GM06990 (cell line): Measurements from ENCODE around the gene XPNPEP3.
A peak's percentile ranks its signal among the peaks of the same experiment; 100 is the strongest.

Experiments
- DNase-seq: peaks from one replicate; pipeline ENCODE4 v3.0.0-alpha.2; 2011; ENCODE audit not compliant: insufficient read length; ENCODE audit errors: extremely low read depth
- H3K27me3 ChIP-seq: replicated peaks from 2 replicates; pipeline ENCODE4 v1.6.0; 2011; ENCODE audit warnings: low read length; ENCODE audit not compliant: control insufficient read depth, insufficient read depth
- H3K36me3 ChIP-seq: 2 replicates; pipeline ENCODE4 v1.5.1; 2011; ENCODE audit warnings: low read length; ENCODE audit not compliant: control insufficient read depth, insufficient read depth
- H3K4me3 ChIP-seq: replicated peaks from 2 replicates; pipeline ENCODE4 v1.5.1; 2011; ENCODE audit warnings: low read depth, mild to moderate bottlenecking, control low read depth, low read length
- TF ChIP-seq, protein P1 (sequence below): IDR thresholded peaks from 2 replicates; pipeline ENCODE4 v1.5.1; 2011; ENCODE audit warnings: low read length, control low read depth, mild to moderate bottlenecking, inconsistent platforms; ENCODE audit not compliant: insufficient read depth, poor library complexity, severe bottlenecking

XPNPEP3 gene

DNA sequence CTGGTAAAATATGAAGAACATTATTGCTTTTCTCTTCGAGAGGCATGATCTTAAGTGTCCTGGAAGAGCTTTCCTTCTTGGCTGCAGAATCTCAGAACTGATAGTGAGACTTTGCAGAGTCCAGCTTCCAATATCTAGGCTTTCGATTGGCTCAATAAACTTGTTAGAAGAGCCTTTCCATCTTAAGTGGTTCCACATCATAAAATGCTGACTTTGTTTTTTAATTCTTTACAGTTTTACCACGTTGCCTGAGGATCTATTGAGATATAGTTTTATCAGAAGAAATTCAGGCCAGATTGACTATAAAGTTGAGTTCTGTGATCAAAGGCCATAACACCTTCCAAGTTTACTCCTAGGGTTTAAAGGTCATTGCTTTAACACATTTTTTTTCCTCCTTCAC is 20.5 kb downstream of the XPNPEP3 start:
- Histone ChIP-seq H3K4me3 (no peak overlapping the region), H3K27me3 (no peaks in the 10 kb centered on the region), H3K36me3 (peaks cover 3% of the 10 kb centered on the region)
- no peak for DNase-seq
- TF ChIP-seq, protein P1, sequence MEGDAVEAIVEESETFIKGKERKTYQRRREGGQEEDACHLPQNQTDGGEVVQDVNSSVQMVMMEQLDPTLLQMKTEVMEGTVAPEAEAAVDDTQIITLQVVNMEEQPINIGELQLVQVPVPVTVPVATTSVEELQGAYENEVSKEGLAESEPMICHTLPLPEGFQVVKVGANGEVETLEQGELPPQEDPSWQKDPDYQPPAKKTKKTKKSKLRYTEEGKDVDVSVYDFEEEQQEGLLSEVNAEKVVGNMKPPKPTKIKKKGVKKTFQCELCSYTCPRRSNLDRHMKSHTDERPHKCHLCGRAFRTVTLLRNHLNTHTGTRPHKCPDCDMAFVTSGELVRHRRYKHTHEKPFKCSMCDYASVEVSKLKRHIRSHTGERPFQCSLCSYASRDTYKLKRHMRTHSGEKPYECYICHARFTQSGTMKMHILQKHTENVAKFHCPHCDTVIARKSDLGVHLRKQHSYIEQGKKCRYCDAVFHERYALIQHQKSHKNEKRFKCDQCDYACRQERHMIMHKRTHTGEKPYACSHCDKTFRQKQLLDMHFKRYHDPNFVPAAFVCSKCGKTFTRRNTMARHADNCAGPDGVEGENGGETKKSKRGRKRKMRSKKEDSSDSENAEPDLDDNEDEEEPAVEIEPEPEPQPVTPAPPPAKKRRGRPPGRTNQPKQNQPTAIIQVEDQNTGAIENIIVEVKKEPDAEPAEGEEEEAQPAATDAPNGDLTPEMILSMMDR: no peak

DNA sequence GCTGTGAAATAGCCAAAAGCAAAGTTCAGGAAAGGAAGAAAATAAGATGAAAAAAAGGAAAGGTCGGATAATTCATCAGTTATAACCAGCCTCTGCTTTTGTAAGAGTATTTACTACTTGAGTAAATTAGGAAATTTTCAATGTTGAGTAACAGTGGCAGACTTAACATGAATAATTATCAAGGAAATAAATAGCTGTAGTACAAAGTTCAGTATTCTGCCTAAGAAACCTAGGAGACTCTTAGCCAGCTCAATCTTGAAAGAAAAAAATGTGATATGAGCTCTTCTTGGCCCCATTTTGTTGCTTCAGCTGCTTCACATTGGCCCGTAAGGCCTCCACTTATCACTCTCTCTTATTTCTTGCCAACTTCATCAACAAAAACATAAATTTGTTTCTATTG is 22.0 kb downstream of the XPNPEP3 start:
- DNase-seq: no peak
- Histone ChIP-seq H3K27me3 (no peaks in the 10 kb centered on the region), H3K36me3 (peaks cover 3% of the 10 kb centered on the region), H3K4me3 (no peak overlapping the region)
- TF ChIP-seq, protein P1: no peak

DNA sequence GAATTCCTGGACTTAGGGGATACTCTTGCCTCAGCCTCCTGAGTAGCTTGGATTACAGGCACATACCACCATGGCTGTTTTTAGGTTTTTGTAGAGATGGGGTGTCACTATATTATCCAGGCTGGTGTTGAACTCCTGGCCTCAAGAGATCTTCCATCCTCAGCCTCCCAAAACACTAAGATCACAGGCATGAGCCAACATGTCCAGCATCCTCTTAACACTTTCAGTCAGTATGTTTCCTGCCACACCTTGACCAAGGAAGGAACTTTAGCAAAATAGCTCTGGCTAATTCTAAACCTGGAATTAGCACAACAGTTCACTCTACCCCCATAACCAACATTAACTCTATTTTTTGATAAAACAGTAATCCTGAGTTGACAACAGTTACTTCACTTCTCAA is 32.2 kb downstream of the XPNPEP3 start:
- no peaks in the 10 kb centered on the region for H3K36me3 ChIP-seq
- no peaks in the 10 kb centered on the region for H3K27me3 ChIP-seq
- DNase-seq: no peak
- no peak overlapping the region for H3K4me3 ChIP-seq
- TF ChIP-seq, protein P1: no peak

DNA sequence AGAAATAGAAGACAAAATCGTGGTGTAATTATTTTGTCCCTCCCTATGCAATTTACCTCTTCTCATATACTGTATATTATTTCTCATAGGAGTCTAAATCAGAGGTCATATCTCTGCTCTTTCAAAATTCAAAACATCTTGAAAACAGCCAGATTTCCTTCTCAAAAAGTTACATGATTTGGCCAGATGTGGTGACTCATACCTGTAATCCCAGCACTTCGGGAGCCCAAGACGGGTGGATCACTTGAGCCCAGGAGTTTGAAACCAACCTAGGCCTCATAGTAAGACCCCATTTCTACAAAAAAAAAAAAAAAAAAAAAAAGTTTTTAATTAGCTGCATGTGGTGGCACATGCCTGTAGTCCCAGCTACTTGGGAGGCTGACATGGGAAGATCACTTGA is 33.9 kb downstream of the XPNPEP3 start:
- TF ChIP-seq, protein P1: no peak
- Histone ChIP-seq H3K27me3 (no peaks in the 10 kb centered on the region), H3K36me3 (no peaks in the 10 kb centered on the region), H3K4me3 (no peak overlapping the region)
- DNase-seq: no peak

DNA sequence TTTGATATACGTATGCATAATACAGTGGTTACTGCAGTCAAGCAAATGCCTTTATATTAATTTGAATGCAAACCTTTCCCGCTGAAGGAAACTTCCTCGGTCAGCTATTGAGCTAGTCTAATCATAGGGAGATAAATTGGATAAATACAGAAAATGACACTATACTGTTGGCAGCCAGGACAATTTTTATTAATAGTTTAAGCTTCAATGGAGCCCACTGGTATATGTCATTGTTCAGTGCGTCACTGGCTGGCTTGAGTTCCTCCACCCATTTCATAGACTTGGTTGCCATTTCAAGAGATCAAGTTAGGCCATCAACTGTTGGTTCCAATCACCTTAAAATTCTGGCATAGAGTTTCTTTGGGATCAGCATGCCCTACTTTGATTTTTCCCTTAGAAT is 37.5 kb downstream of the XPNPEP3 start:
- H3K4me3 ChIP-seq: no peak overlapping the region
- TF ChIP-seq, protein P1: no peak
- H3K27me3 ChIP-seq: no peaks in the 10 kb centered on the region
- H3K36me3 ChIP-seq: no peaks in the 10 kb centered on the region
- no peak for DNase-seq

DNA sequence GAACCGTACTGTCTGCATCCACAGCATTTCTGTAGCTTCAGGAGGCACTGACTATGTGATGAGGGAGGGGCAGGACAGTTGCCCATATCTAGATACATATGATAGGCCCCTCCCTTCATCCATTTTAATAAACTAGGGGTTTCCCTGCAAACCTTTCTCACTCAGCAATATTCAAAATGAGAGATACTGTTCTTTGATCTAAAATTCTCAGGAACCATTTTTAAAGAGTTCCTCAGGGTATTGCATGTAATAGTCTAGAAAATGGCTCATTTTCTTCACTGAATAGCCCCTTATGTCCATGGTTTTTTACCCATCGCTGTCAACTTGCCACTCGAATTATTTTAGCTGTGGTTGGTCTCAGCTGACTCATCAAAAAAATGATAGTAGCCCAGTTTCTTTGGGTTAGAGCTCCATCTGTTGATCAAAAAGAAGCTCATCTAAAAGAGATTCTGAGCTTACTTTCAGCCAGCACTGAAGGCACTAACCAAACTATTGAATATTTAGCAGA is 42.0 kb downstream of the XPNPEP3 start:
- H3K36me3 ChIP-seq: no peaks in the 10 kb centered on the region; the same call in 1 of the 2 replicates
- DNase-seq: peak; percentile 26
- H3K27me3 ChIP-seq: no peaks in the 10 kb centered on the region
- no peak overlapping the region for H3K4me3 ChIP-seq
- TF ChIP-seq, protein P1: peak; percentile 54
